Mesothelial cell of epicardium (in vitro differentiated cells): ENCODE results near the gene KIAA0232. TPM values are rescaled to one million over a fixed set of nuclear protein-coding genes. Genes with fewer than 3 reads are reported as not detected.
A peak's percentile ranks its signal among the peaks of the same experiment; 100 is the strongest.

Experiments
- DNase-seq, 2 experiments: peaks; one replicate each; pipeline ENCODE4 v3.0.0; 2021; ENCODE audit warnings: low spot score in 2 of 2; ENCODE audit not compliant: unreplicated experiment in 2 of 2
- H3K27ac Mint-ChIP-seq: 2 replicates; pipeline ENCODE4 v1.8.0; 2021; ENCODE audit warnings: mixed read lengths
- H3K27me3 Mint-ChIP-seq: 2 replicates; pipeline ENCODE4 v1.8.0; 2021; ENCODE audit warnings: low read depth, mixed read lengths
- H3K36me3 Mint-ChIP-seq: 2 replicates; pipeline ENCODE4 v1.8.0; 2021; ENCODE audit warnings: mixed read lengths
- H3K4me1 Mint-ChIP-seq: 2 replicates; pipeline ENCODE4 v1.8.0; 2021; ENCODE audit warnings: mixed read lengths
- H3K4me3 Mint-ChIP-seq: 2 replicates; pipeline ENCODE4 v1.8.0; 2021; ENCODE audit warnings: mild to moderate bottlenecking, moderate library complexity, mixed read lengths
- H3K9me3 Mint-ChIP-seq: 2 replicates; pipeline ENCODE4 v1.8.0; 2021; ENCODE audit warnings: mixed read lengths
- CTCF ChIP-seq: fragments of 200-600 bp; sonication (generic); IDR thresholded peaks from one replicate; pipeline ENCODE4 v1.5.0; 2021; ENCODE audit warnings: antibody characterized with exemption; ENCODE audit not compliant: unreplicated experiment
- total RNA-seq: library from RNA; stranded (reverse); gene quantifications from 3 replicates; pipeline ENCODE4 v1.2.1, GENCODE V29; 2021

The KIAA0232 gene
- total RNA-seq, 1 donor from 2014 or later: 37.8 TPM

DNA sequence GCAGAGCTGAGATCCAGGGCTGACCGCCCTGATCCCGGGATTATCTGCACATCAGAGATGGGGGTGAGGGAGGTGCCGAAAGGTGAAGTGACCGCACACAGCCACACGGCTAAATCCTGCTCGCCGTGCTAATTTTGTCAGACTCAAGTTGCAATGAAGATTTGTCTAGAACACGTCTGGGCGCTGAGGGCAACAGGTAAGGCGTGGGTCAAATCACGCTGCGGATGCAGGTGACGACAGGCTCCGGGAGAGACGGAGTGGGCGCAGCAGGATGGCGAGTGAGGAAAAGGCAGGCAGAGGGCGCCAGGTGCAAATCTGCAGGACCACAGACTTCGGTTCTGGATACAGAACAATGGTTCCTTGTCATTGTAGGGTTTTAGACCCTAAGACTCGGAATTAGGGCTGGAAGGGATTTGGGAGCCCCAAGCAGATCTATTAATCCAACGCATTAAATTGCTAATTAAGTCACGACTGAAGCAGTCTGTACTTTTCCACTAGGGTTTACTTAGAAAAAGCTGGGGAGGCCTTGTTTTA, 125.2 kb downstream of the KIAA0232 start:
- Mint-ChIP-seq H3K27ac (no peak overlapping the region), H3K4me3 (no peak overlapping the region), H3K36me3 (no peaks in the 10 kb centered on the region), H3K9me3 (no peaks in the 10 kb centered on the region), H3K27me3 (peaks cover 12% of the 10 kb centered on the region), H3K4me1 (peaks cover 29% of the 10 kb centered on the region)
- no peak for TF ChIP-seq CTCF
- DNase-seq: no peak

DNA sequence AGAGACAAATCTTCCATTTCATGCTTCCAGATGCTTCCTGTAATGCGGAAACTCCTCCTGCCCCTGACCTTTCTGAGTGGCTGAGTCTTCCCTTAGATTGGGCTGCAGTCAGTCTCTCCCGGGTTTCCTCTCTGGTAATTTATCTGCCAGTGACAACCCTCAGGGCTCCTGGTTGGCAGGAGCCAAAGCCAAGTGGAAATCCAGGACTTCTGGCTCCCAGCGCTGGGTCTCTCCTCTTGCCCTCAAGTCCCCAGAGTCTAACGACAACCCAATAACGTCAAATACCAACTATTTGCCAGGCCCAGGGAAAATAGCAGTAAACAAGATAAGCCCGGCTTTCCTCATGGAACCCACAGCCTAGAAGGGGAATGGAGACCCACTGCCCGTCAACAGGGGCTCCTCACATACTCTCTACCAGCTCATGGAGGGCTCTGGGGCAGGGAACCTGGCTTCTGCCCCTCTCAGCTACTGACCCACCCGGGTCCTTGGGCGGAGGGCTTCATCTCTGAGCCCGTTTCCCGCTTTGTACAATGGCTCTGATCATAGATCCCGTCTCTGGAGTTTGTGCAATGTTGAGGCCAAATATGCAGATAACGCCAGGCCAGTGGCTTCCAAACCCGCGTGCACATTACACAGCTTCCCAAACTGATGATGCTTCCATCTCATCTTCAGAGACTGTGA, 126.0 kb downstream of the KIAA0232 start:
- no peak for TF ChIP-seq CTCF
- no peak for DNase-seq
- H3K9me3 Mint-ChIP-seq: no peaks in the 10 kb centered on the region
- H3K36me3 Mint-ChIP-seq: no peaks in the 10 kb centered on the region
- peak overlapping the region; percentile 88 for H3K4me3 Mint-ChIP-seq
- peaks cover 12% of the 10 kb centered on the region for H3K27me3 Mint-ChIP-seq
- H3K27ac Mint-ChIP-seq: peak overlapping the region; percentile 99
- H3K4me1 Mint-ChIP-seq: peaks cover 29% of the 10 kb centered on the region

- Mint-ChIP-seq H3K9me3 (no peaks in the 10 kb centered on the region), H3K36me3 (no peaks in the 10 kb centered on the region), H3K27ac (peak within 1 kb of the TSS; percentile 99), H3K4me3 (peak within 1 kb of the TSS; percentile 96), H3K4me1 (peaks cover 29% of the 10 kb centered on the region), H3K27me3 (peaks cover 12% of the 10 kb centered on the region)
- DNase-seq: peak; percentile 81 to 89
- no peak for TF ChIP-seq CTCF
Measured at GRCh38 chr4:6909113-6909969, 126.8 kb downstream of the KIAA0232 start, which contains the start of gene TBC1D14. Gene TBC1D14, plus strand, starts transcription at chr4:6909826. Its CDS starts 13,564 bp downstream, at chr4:6923390.

DNA sequence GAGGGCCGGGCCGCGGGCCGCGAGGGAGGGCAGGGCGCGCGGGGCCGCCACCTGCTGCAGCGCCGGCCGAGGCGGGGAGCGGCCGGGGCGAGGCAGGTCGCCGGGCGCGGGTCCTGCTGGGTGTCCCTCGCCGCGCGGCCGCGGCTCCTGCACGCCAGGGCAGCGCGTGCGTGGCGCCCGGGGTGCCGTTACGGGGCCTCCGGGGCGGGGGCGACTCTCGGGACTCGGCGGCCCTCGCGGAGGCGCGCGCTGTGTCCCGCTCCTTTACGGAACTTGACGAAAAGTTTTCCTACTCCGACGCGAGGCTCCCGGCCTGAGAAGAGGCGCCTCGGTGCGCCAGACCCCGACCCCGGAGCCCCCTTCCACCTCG, 127.4 kb downstream of the KIAA0232 start:
- Mint-ChIP-seq H3K4me1 (peaks cover 29% of the 10 kb centered on the region), H3K9me3 (no peaks in the 10 kb centered on the region), H3K36me3 (no peaks in the 10 kb centered on the region), H3K27ac (peak overlapping the region; percentile 93), H3K4me3 (peak overlapping the region; percentile 96), H3K27me3 (peaks cover 12% of the 10 kb centered on the region)
- peak; percentile 45 to 63 for DNase-seq
- TF ChIP-seq CTCF: no peak

- Mint-ChIP-seq H3K9me3 (no peaks in the 10 kb centered on the region), H3K27ac (peak overlapping the region; percentile 93), H3K27me3 (peaks cover 12% of the 10 kb centered on the region), H3K4me1 (peaks cover 29% of the 10 kb centered on the region), H3K4me3 (peak overlapping the region; percentile 96), H3K36me3 (no peaks in the 10 kb centered on the region)
- no peak for TF ChIP-seq CTCF
- no peak for DNase-seq
Measured at GRCh38 chr4:6910340-6910959, 127.9 kb downstream of the KIAA0232 start.
